Suprapubic skin (tissue), 4 donors: ENCODE results near the gene SLCO4A1. TPM values are rescaled to one million over a fixed set of nuclear protein-coding genes. Genes with fewer than 3 reads are reported as not detected.

Experiments
- DNase-seq, 2 donors: peaks; one replicate each; pipeline ENCODE4 v3.0.0-alpha.2; 2019; ENCODE audit warnings: low spot score in 2 of 2
- H3K27ac ChIP-seq: fragments of 200-600 bp; sonication (generic); one replicate; pipeline ENCODE4 v1.5.1; 2019
- H3K27me3 ChIP-seq: fragments of 200-600 bp; sonication (generic); one replicate; pipeline ENCODE4 v1.5.1; 2019
- H3K36me3 ChIP-seq: fragments of 200-600 bp; sonication (generic); one replicate; pipeline ENCODE4 v1.5.1; 2019
- H3K4me1 ChIP-seq: fragments of 200-600 bp; sonication (generic); one replicate; pipeline ENCODE4 v1.5.1; 2019
- H3K4me3 ChIP-seq: fragments of 200-600 bp; sonication (generic); one replicate; pipeline ENCODE4 v1.5.1; 2019; ENCODE audit warnings: mild to moderate bottlenecking
- H3K9me3 ChIP-seq: fragments of 200-600 bp; sonication (generic); one replicate; pipeline ENCODE4 v1.5.1; 2019
- EP300 ChIP-seq: sonication (generic); formaldehyde crosslinking; IDR thresholded peaks from one replicate; pipeline ENCODE4 v1.6.1; 2017; ENCODE audit warnings: antibody characterized with exemption
- POLR2A ChIP-seq, 2 donors: fragments of 450-650 bp; IDR thresholded peaks; one replicate each; pipeline ENCODE4 v1.6.1; 2017; ENCODE audit warnings: antibody characterized with exemption in 2 of 2, mild to moderate bottlenecking in 2 of 2, moderate library complexity in 2 of 2
- POLR2AphosphoS5 ChIP-seq, 3 donors: sonication (generic); formaldehyde crosslinking; IDR thresholded peaks; one replicate each; pipeline ENCODE4 v1.6.1; 2017; ENCODE audit warnings: antibody characterized with exemption in 3 of 3
- WGBS: methylation state at CpG from one replicate; pipeline ENCODE4 v1.1.5; 2018; 5-methylcytosine and 5-hydroxymethylcytosine counted together
- total RNA-seq, 4 donors: library from RNA; depleted of rRNA; stranded (reverse); fragments of >200 nt; gene quantifications; one replicate each; pipeline ENCODE4 v1.1.0, GENCODE V29; 2016
- TF ChIP-seq, protein P1 (sequence below), 2 donors: fragments of 200-600 bp in 1 of 2; fragments of 450-650 bp in 1 of 2; sonication (generic) in 1 of 2; IDR thresholded peaks; one replicate each; pipeline ENCODE4 v1.5.1; 2016 to 2019; ENCODE audit warnings: antibody characterized with exemption in 2 of 2, mild to moderate bottlenecking in 1 of 2, moderate library complexity in 1 of 2

SLCO4A1 gene
- total RNA-seq, 4 donors from 2014 or later: 50.2 to 59.1 (median 52.7) TPM

DNA sequence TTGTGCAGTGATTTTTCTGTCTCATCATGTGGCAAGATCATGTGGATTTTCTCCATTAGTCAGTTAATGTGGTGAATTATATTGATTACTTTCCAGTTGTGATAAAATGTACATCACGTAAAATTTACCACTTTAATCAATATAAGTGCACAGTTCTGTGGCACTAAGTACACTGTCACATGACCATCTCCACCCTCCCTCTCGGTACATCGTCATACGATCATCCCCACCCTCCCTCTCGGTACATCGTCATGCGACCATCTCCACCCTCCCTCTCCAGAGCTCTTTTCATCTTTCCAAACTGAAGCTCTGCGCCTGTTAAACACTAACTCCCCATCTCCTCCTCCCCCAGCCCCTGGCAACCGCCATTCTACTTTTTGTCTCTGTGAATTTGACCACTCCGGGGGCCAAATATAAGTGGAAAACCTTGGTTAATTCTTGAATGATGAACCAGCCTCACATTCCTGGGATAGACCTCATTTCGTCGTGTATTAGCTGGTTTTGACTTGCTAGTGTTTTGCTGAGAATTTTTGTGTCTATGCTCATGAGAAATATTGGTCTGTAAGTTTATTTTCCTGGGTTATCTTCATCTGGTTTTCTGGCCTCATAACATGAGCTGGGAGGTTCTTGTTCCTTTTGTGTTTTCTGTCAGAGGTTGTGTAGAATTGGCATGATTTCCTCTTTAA lies 77.1 kb downstream of the SLCO4A1 start:
- Histone ChIP-seq H3K27ac (no peak overlapping the region), H3K4me1 (no peaks in the 10 kb centered on the region), H3K27me3 (peaks cover 79% of the 10 kb centered on the region), H3K36me3 (no peaks in the 10 kb centered on the region), H3K9me3 (no peaks in the 10 kb centered on the region), H3K4me3 (no peak overlapping the region)
- no peak for DNase-seq
- TF ChIP-seq EP300 (no peak), POLR2A (IDR thresholded peaks at IDR 0.05) (no peak), POLR2AphosphoS5 (IDR thresholded peaks at IDR 0.05) (no peak)
- TF ChIP-seq, protein P1, sequence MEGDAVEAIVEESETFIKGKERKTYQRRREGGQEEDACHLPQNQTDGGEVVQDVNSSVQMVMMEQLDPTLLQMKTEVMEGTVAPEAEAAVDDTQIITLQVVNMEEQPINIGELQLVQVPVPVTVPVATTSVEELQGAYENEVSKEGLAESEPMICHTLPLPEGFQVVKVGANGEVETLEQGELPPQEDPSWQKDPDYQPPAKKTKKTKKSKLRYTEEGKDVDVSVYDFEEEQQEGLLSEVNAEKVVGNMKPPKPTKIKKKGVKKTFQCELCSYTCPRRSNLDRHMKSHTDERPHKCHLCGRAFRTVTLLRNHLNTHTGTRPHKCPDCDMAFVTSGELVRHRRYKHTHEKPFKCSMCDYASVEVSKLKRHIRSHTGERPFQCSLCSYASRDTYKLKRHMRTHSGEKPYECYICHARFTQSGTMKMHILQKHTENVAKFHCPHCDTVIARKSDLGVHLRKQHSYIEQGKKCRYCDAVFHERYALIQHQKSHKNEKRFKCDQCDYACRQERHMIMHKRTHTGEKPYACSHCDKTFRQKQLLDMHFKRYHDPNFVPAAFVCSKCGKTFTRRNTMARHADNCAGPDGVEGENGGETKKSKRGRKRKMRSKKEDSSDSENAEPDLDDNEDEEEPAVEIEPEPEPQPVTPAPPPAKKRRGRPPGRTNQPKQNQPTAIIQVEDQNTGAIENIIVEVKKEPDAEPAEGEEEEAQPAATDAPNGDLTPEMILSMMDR (IDR thresholded peaks at IDR 0.05): no peak
- WGBS: 77% methylated on average over 12 of the region's 12 CpGs

Other genes with a start within 250 kb of the SLCO4A1 start
- gene CABLES2, start 235.2 kb upstream of the SLCO4A1 start, total RNA-seq: 1 to 10 TPM; 3.8 to 7.2 (median 4.5) TPM
- gene RBBP8NL, start 215.0 kb upstream of the SLCO4A1 start, total RNA-seq: 1 to 10 TPM; 2.0 to 6.6 (median 3.9) TPM
- gene GATA5, start 166.5 kb upstream of the SLCO4A1 start, total RNA-seq: 1 to 10 TPM in 3 of 4 donors, under 1 TPM in 1; 0.23 to 2.1 (median 1.2) TPM
- under 1 TPM in 2 of 4 donors, not detected in 2; 0.16 to 0.55 TPM for gene NTSR1, start 66.3 kb downstream of the SLCO4A1 start, total RNA-seq
- 10 to 100 TPM in 3 of 4 donors, 1 to 10 TPM in 1; 10.0 to 13.3 (median 11.7) TPM for gene MRGBP, start 154.0 kb downstream of the SLCO4A1 start, total RNA-seq
- gene OGFR, start 162.3 kb downstream of the SLCO4A1 start, total RNA-seq: 10 to 100 TPM; 32.1 to 54.1 (median 42.5) TPM
- 10 to 100 TPM in 1 of 4 donors, 1 to 10 TPM in 3; 6.1 to 11.3 (median 8.1) TPM for gene COL9A3, start 174.5 kb downstream of the SLCO4A1 start, total RNA-seq
- 10 to 100 TPM in 2 of 4 donors, 1 to 10 TPM in 2; 9.0 to 20.3 (median 12.7) TPM for gene TCFL5, start 219.3 kb downstream of the SLCO4A1 start, total RNA-seq